Measurements from ENCODE around the gene LIN28B. TPM values are rescaled to one million over a fixed set of nuclear protein-coding genes. Genes with fewer than 3 reads are reported as not detected.

The LIN28B gene
- total and polyA plus RNA-seq, 4 donors = 2.8 TPM; not detected in 3

- TF ChIP-seq ZBTB33 (IDR thresholded peaks at IDR 0.05) (no peak), ATF3 (IDR thresholded peaks at IDR 0.05) (no peak), NR2F2 (IDR thresholded peaks at IDR 0.05) (no peak), RXRA (IDR thresholded peaks at IDR 0.05) (no peak), HNF4G (IDR thresholded peaks at IDR 0.05) (no peak), HNF4A (conservative IDR thresholded peaks at IDR 0.05) (no peak), GABPA (IDR thresholded peaks at IDR 0.05 in 1 of 2, conservative IDR thresholded peaks at IDR 0.05 in 1 of 2) (no peak), EGR1 (IDR thresholded peaks at IDR 0.05; ENCODE audit: low read depth in 2 of 2) (no peak), JUND (IDR thresholded peaks at IDR 0.05) (no peak), FOXA2 (IDR thresholded peaks at IDR 0.05) (no peak), RAD21 (IDR thresholded peaks at IDR 0.05) (no peak), SP1 (IDR thresholded peaks at IDR 0.05) (no peak), TAF1 (conservative IDR thresholded peaks at IDR 0.05) (no peak), REST (IDR thresholded peaks at IDR 0.05) (no peak), YY1 (IDR thresholded peaks at IDR 0.05) (no peak), CTCF (IDR thresholded peaks at IDR 0.05; ENCODE audit: low read depth, low read length, missing input control) (no peak), FOXA1 (IDR thresholded peaks at IDR 0.05) (no peak), MAX (IDR thresholded peaks at IDR 0.05) (no peak)
- DNase-seq (ENCODE audit: low spot score) = no peak
- Histone ChIP-seq H3K9ac (ENCODE audit: low read depth in 1 of 2, low read length in 2 of 2) (no peak overlapping the region), H3K27me3 (ENCODE audit: control insufficient read depth in 4 of 4, insufficient read depth in 4 of 4, low read length in 3 of 4) (no peaks in the 10 kb centered on the region), H3K27ac (ENCODE audit: low read depth in 1 of 2, low read length in 2 of 2) (no peak overlapping the region), H3K4me3 (ENCODE audit: low read depth in 1 of 3, low read length in 3 of 3) (no peak overlapping the region), H3K4me1 (ENCODE audit: control insufficient read depth in 4 of 4, insufficient read depth in 4 of 4, low read length in 3 of 4) (no peaks in the 10 kb centered on the region), H3K9me3 (ENCODE audit: control insufficient read depth in 4 of 4, low read length in 3 of 4) (no peaks in the 10 kb centered on the region), H3K36me3 (ENCODE audit: control insufficient read depth in 4 of 4, insufficient read depth in 3 of 4, low read depth in 1 of 4, low read length in 3 of 4) (no peaks in the 10 kb centered on the region)
These were observed 78.4 kb downstream of the LIN28B start for GRCh38 chr6:105035299-105035698.
